ENCODE measurements around the gene TSFM.

TSFM gene

GRCh38 chr12:57741844-57742738, 40.5 kb upstream of the TSFM start:
- no peak for TF ChIP-seq CTCF (IDR thresholded peaks at IDR 0.05; ENCODE audit: low read depth, low read length)
- DNase-seq (ENCODE audit: extremely low read depth, low read depth): no peak

- no peak for TF ChIP-seq CTCF (IDR thresholded peaks at IDR 0.05; ENCODE audit: low read depth, low read length)
- DNase-seq (ENCODE audit: extremely low read depth, low read depth): no peak
Observed at GRCh38 chr12:57743769-57744168, 38.8 kb upstream of the TSFM start.

- TF ChIP-seq CTCF (IDR thresholded peaks at IDR 0.05; ENCODE audit: low read depth, low read length): no peak
- peak; percentile 69 for DNase-seq (ENCODE audit: extremely low read depth, low read depth)
Observed at GRCh38 chr12:57744194-57744776, 38.3 kb upstream of the TSFM start.

- no peak for TF ChIP-seq CTCF (IDR thresholded peaks at IDR 0.05; ENCODE audit: low read depth, low read length)
- peak; percentile 95 for DNase-seq (ENCODE audit: extremely low read depth, low read depth)
Observed at GRCh38 chr12:57744777-57745484, 37.7 kb upstream of the TSFM start, which contains the start of gene TSPAN31. Gene TSPAN31 (plus strand): TSS chr12:57745039. CDS start chr12:57745155, 116 bp downstream.

GRCh38 chr12:57745485-57745881, 37.1 kb upstream of the TSFM start:
- no peak for TF ChIP-seq CTCF (IDR thresholded peaks at IDR 0.05; ENCODE audit: low read depth, low read length)
- no peak for DNase-seq (ENCODE audit: extremely low read depth, low read depth)

GRCh38 chr12:57746025-57746424, 36.6 kb upstream of the TSFM start:
- DNase-seq (ENCODE audit: extremely low read depth, low read depth): no peak
- no peak for TF ChIP-seq CTCF (IDR thresholded peaks at IDR 0.05; ENCODE audit: low read depth, low read length)

GRCh38 chr12:57749061-57749460, 33.5 kb upstream of the TSFM start:
- TF ChIP-seq CTCF (IDR thresholded peaks at IDR 0.05; ENCODE audit: low read depth, low read length): no peak
- no peak for DNase-seq (ENCODE audit: extremely low read depth, low read depth)

All from AG09319 (cell line).